Loucy (cell line): Measurements from ENCODE around the gene ITGA11.

Source experiments
- H2AFZ ChIP-seq: fragments of 200-600 bp; sonication (generic); 2 replicates; pipeline ENCODE4 v1.6.0; 2016; ENCODE audit warnings: antibody characterized with exemption, mild to moderate bottlenecking, low read length, moderate library complexity
- H3F3A ChIP-seq: fragments of 200-600 bp; 2 replicates; pipeline ENCODE4 v1.6.0; 2016; ENCODE audit warnings: antibody characterized with exemption, low read depth, mild to moderate bottlenecking
- H3K27me3 ChIP-seq: fragments of 200-600 bp; sonication (generic); 2 replicates; pipeline ENCODE4 v1.6.1; 2014; ENCODE audit warnings: low read length, mild to moderate bottlenecking; ENCODE audit not compliant: insufficient read depth, poor library complexity, severe bottlenecking
- H3K36me3 ChIP-seq: fragments of 200-600 bp; sonication (generic); 2 replicates; pipeline ENCODE4 v1.6.1; 2016; ENCODE audit warnings: low read length; ENCODE audit not compliant: insufficient read depth
- H3K4me1 ChIP-seq: fragments of 200-600 bp; sonication (generic); 2 replicates; pipeline ENCODE4 v1.5.1; 2014; ENCODE audit warnings: low read length, mild to moderate bottlenecking; ENCODE audit not compliant: insufficient read depth, poor library complexity, severe bottlenecking
- H3K4me2 ChIP-seq: fragments of 200-600 bp; sonication (generic); 2 replicates; pipeline ENCODE4 v1.6.0; 2014; ENCODE audit warnings: antibody characterized with exemption, low read length, low read depth, mild to moderate bottlenecking; ENCODE audit not compliant: poor library complexity, severe bottlenecking
- H3K4me3 ChIP-seq: fragments of 200-600 bp; sonication (generic); 2 replicates; pipeline ENCODE4 v1.5.1; 2014; ENCODE audit warnings: low read length, mild to moderate bottlenecking, mixed read lengths; ENCODE audit not compliant: poor library complexity, severe bottlenecking
- H3K79me2 ChIP-seq: fragments of 200-600 bp; sonication (generic); 2 replicates; pipeline ENCODE4 v1.6.1; 2014; ENCODE audit warnings: low read length; ENCODE audit not compliant: insufficient read depth
- H3K9ac ChIP-seq: fragments of 200-600 bp; sonication (generic); 2 replicates; pipeline ENCODE4 v1.6.0; 2014; ENCODE audit warnings: mild to moderate bottlenecking, low read depth, low read length, moderate library complexity; ENCODE audit not compliant: poor library complexity, severe bottlenecking
- H3K9me2 ChIP-seq: fragments of 200-600 bp; sonication (generic); replicated peaks from 2 replicates; pipeline ENCODE4 v1.6.1; 2016; ENCODE audit warnings: low read depth, low read length, mixed read lengths
- H3K9me3 ChIP-seq: fragments of 200-600 bp; sonication (generic); 2 replicates; pipeline ENCODE4 v1.6.1; 2014; ENCODE audit warnings: mild to moderate bottlenecking, antibody characterized with exemption, low read length, low read depth; ENCODE audit not compliant: insufficient read depth
- H4K20me1 ChIP-seq: fragments of 200-600 bp; sonication (generic); 2 replicates; pipeline ENCODE4 v1.6.0; 2014; ENCODE audit warnings: antibody characterized with exemption, low read length, mild to moderate bottlenecking; ENCODE audit not compliant: insufficient read depth, poor library complexity, severe bottlenecking
- EZH2phosphoT487 ChIP-seq: fragments of 200-600 bp; IDR thresholded peaks from 2 replicates; pipeline ENCODE4 v1.6.1; 2018; ENCODE audit warnings: antibody characterized with exemption, mild to moderate bottlenecking, moderate library complexity, borderline replicate concordance
- TF ChIP-seq, protein P1 (sequence below): fragments of 200-600 bp; sonication (generic); conservative IDR thresholded peaks from 2 replicates; pipeline ENCODE4 v1.5.1; 2014; ENCODE audit warnings: mild to moderate bottlenecking, antibody characterized with exemption, low read length

The ITGA11 gene

DNA sequence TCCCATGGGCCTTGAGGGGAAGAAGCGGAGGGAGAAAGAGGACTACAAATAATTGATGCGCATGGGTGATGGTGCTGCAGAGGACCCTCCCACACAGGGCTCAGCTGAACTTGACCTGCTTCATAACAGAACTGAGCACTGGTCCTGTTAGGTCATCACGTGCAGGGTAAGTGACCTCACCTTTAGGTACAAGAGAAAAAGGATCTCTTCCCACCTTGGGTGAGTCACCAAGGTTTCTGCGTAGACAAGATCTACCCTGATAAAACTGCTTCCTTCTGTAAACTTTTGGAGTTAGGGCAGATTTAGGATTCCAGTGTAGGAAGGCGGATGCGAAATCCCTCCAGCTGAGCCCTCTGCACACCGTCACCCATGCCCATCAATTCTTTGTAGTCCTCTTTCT, 87.4 kb downstream of the ITGA11 start:
- no peaks in the 10 kb centered on the region for H3K9me2 ChIP-seq
- no peaks in the 10 kb centered on the region for H3K9me3 ChIP-seq
- TF ChIP-seq, protein P1, sequence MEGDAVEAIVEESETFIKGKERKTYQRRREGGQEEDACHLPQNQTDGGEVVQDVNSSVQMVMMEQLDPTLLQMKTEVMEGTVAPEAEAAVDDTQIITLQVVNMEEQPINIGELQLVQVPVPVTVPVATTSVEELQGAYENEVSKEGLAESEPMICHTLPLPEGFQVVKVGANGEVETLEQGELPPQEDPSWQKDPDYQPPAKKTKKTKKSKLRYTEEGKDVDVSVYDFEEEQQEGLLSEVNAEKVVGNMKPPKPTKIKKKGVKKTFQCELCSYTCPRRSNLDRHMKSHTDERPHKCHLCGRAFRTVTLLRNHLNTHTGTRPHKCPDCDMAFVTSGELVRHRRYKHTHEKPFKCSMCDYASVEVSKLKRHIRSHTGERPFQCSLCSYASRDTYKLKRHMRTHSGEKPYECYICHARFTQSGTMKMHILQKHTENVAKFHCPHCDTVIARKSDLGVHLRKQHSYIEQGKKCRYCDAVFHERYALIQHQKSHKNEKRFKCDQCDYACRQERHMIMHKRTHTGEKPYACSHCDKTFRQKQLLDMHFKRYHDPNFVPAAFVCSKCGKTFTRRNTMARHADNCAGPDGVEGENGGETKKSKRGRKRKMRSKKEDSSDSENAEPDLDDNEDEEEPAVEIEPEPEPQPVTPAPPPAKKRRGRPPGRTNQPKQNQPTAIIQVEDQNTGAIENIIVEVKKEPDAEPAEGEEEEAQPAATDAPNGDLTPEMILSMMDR, result no peak
- no peak for TF ChIP-seq EZH2phosphoT487
- H3K4me2 ChIP-seq, result no peak overlapping the region
- H3K4me3 ChIP-seq, result no peak overlapping the region
- H3K27me3 ChIP-seq, result no peaks in the 10 kb centered on the region
- no peak overlapping the region for H3K9ac ChIP-seq
- no peaks in the 10 kb centered on the region for H4K20me1 ChIP-seq
- no peaks in the 10 kb centered on the region for H3F3A ChIP-seq
- H3K4me1 ChIP-seq, result no peaks in the 10 kb centered on the region
- H3K36me3 ChIP-seq, result no peaks in the 10 kb centered on the region
- H2AFZ ChIP-seq, result no peak overlapping the region
- no peaks in the 10 kb centered on the region for H3K79me2 ChIP-seq

DNA sequence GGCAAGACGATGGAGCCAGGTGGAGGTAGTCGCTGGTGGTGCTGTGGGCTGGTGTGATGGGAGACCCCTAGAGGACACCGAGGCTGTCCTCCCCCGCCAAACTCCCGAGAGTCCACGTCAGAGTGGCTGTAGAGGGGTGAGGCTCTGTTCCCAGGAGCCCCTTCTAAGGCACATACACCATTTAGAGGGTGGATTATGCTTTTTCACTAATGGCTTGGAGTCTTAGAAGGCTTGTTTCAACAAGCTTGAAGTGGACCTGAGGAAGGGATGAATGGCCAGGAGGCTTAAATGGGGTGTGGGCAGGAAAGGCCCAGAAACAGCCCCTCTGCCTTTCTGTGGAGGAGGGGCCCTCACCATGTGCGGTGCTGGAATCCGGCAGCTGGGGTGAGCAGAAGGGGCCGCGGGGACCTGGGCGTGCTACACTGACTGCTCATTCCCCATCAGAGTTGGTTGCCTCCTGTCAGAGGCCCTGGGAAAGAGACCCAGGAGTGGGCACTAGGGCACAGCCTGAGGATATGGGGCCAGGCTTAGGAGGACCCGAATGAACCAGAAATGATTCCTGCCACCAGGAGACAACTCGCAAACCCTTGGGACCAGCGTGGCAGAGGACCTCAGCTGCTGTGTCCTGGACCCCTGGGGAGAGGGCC, 88.3 kb downstream of the ITGA11 start:
- no peak for TF ChIP-seq EZH2phosphoT487
- TF ChIP-seq, protein P1, result no peak

DNA sequence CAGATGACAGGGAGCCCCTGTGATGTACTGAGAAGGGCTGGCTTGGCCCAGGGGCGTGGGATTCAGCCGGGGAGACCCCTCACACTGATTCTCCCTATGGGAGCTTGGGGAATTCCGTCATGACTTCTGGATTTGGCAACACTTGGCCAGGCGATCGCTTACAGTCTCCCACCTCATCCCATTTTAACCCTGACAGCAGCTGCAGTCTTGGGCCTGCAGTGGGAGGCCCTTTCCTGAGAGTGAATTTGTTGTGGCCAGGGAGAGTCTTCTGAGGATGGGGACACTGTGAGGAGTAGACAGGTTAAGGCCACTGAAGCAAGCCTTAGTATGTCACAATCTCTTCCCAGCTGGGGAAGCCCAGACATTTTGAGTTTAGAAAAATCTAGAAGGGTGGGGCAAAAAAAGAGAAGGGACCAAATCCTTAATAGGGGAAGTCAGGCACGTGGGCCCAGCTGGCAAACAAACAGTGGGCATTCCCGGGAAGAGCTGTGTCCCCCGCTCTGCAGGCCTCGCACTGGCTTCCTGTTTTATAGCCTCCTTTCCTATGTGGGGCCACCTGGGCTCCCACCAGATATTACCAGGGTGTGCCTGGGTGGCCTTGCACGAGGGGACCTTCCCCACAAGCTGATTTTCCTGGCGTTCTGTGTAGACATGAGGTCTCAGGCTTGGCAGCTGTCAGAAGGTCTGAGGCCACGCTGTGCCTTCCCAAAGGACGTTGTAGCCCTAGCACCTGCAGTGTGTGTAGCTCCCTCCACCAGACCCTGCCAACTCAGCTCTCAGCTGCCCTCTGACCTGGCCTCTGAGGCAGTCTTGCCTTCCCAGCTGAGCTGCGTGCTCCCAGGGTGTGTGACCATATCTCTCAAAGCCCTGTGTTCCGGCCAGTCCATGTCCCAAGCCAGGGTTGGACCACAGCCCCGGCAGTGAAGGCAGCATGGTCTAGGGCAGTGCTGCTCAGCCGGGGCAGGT, 89.9 kb downstream of the ITGA11 start:
- Histone ChIP-seq H3K9me3 (no peaks in the 10 kb centered on the region), H3K4me3 (no peak overlapping the region), H3K4me2 (no peak overlapping the region), H4K20me1 (no peaks in the 10 kb centered on the region), H3F3A (no peaks in the 10 kb centered on the region), H3K9me2 (no peaks in the 10 kb centered on the region), H3K27me3 (no peaks in the 10 kb centered on the region), H3K4me1 (no peaks in the 10 kb centered on the region), H2AFZ (no peak overlapping the region), H3K9ac (no peak overlapping the region), H3K36me3 (no peaks in the 10 kb centered on the region), H3K79me2 (no peaks in the 10 kb centered on the region)
- no peak for TF ChIP-seq EZH2phosphoT487
- TF ChIP-seq, protein P1, result no peak

More for the DNA sequence above, 88.3 kb downstream of the ITGA11 start:
- no peak overlapping the region for H3K9ac ChIP-seq
- no peak overlapping the region for H3K4me3 ChIP-seq
- H2AFZ ChIP-seq, result no peak overlapping the region
- H3K4me1 ChIP-seq, result no peaks in the 10 kb centered on the region
- no peaks in the 10 kb centered on the region for H3K9me3 ChIP-seq
- H3K27me3 ChIP-seq, result no peaks in the 10 kb centered on the region
- H3F3A ChIP-seq, result no peaks in the 10 kb centered on the region
- H3K4me2 ChIP-seq, result no peak overlapping the region
- no peaks in the 10 kb centered on the region for H3K9me2 ChIP-seq
- H3K79me2 ChIP-seq, result no peaks in the 10 kb centered on the region
- H3K36me3 ChIP-seq, result no peaks in the 10 kb centered on the region
- H4K20me1 ChIP-seq, result no peaks in the 10 kb centered on the region
